Activated CD4-positive, alpha-beta T cell treated with anti-CD3 and anti-CD28 coated beads, Interleukin-2, amount 10 ng/mL, durations not matched to agents 7 days and 5 days (primary cell): ENCODE measurements around the gene HEPACAM. TPM values are rescaled to one million over a fixed set of nuclear protein-coding genes. Genes with fewer than 3 reads are reported as not detected.
"Not testable (repeated sequence)": the region's sequence is repeated elsewhere in the genome, so short reads cannot be mapped to it uniquely, and the experiment has no call there.

ENCODE experiments used
- CTCF ChIA-PET: fragments of 350-600 bp; sonication (Branson Sonifier 250); formaldehyde crosslinking; loops from one replicate; lab custom pipeline; 2021; ENCODE audit warnings: antibody characterized with exemption; lab: Charles Lee
- POLR2A ChIA-PET: fragments of 350-600 bp; sonication (Branson Sonifier 250); formaldehyde crosslinking; loops from one replicate; lab custom pipeline; 2021; ENCODE audit warnings: antibody characterized with exemption; lab: Charles Lee
- DNase-seq: peaks from one replicate; pipeline ENCODE4 v3.0.0-alpha.2; 2020
- H3K27ac Mint-ChIP-seq: one replicate; pipeline ENCODE4 v1.8.0; 2021; ENCODE audit warnings: mild to moderate bottlenecking, moderate library complexity, mixed read lengths
- H3K27me3 Mint-ChIP-seq: one replicate; pipeline ENCODE4 v1.8.0; 2021; ENCODE audit warnings: mixed read lengths
- H3K36me3 Mint-ChIP-seq: one replicate; pipeline ENCODE4 v1.8.0; 2021; ENCODE audit warnings: low read depth, mixed read lengths
- H3K4me1 Mint-ChIP-seq: one replicate; pipeline ENCODE4 v1.8.0; 2021; ENCODE audit warnings: mixed read lengths
- H3K4me3 Mint-ChIP-seq: one replicate; pipeline ENCODE4 v1.8.0; 2021; ENCODE audit warnings: mild to moderate bottlenecking, moderate library complexity, mixed read lengths
- H3K9me3 Mint-ChIP-seq: one replicate; pipeline ENCODE4 v1.8.0; 2021; ENCODE audit warnings: mixed read lengths
- total RNA-seq, 2 experiments: library from RNA; stranded (reverse); gene quantifications; one replicate each; pipeline ENCODE4 v1.2.3, GENCODE V29; 2021

Gene HEPACAM
- total RNA-seq = not detected

DNA sequence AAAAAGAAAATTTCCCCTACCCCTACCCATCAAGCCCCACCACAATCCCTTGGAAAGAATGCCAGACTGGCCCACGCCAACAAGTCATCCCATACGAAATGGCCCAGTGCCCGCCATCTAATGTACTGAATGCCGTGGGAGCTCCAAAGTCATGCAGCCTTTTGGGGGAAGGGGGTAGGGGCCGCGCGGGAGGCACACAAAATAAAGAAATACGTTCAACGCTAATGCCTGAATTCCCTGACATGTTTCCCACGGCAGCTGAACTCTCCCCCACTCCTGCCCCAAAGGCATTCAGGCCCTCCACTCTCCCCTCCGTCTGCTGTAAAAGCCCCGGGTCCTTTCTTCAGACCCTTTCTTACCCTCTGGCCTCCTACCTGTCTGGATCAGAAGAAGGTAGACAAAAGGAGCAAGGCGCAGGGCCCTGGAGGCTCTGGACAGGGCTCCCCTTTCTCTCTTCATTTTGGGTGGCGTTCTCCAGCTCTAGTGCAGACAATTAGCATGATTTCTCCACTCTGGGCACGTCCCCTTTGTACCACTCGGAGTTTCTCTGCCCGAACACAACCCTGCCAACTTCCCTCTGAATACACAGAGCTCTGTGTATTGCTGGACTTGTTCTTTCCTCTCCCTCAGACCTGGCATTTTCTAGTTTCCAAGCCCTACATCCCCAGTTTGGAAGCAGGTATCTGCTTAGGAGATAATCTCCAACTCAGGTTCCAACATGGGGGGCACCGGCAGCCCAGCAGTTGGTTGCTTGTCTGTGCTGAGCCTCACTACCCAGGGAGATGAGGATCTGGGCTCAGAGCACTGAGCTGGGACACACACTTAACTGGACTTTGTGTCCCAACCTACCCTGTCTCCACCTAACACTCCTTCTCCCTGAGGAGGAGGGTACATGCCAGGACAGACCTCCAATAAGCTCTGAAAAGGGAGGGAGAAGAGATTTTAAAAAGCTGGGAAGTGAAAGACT is at the start of gene HEPACAM:
HEPACAM (minus strand) TSS at position 500 of the 967 bp plus-strand sequence; CDS start at position 459, 41 bp downstream.
- Mint-ChIP-seq H3K4me1 (peaks cover 5% of the 10 kb centered on the region), H3K36me3 (no peaks in the 10 kb centered on the region), H3K9me3 (no peaks in the 10 kb centered on the region), H3K4me3 (no peak within 1 kb of the TSS), H3K27me3 (peaks cover 12% of the 10 kb centered on the region), H3K27ac (no peak within 1 kb of the TSS)
- no peak for DNase-seq
- POLR2A ChIA-PET = interaction anchor here (0.6 kb wide), 1 partner anchor 858 kb away, joined by 6 read pairs; no protein-coding TSS in a partner anchor
- CTCF ChIA-PET = interaction anchor here (1.8 to 2.4 kb wide), 2 partner anchors 8 to 18 kb away, joined by 4 to 6 read pairs; partner anchors contain the start of gene CCDC15

- ChIA-PET POLR2A (no interaction called here), CTCF (no interaction called here)
- H3K27ac Mint-ChIP-seq = no peak overlapping the region
- peaks cover 23% of the 10 kb centered on the region for H3K9me3 Mint-ChIP-seq
- no peaks in the 10 kb centered on the region for H3K4me1 Mint-ChIP-seq
- H3K36me3 Mint-ChIP-seq = peaks cover 66% of the 10 kb centered on the region
- no peak for DNase-seq
- H3K4me3 Mint-ChIP-seq = no peak overlapping the region
- H3K27me3 Mint-ChIP-seq = no peaks in the 10 kb centered on the region
These were observed 48.6 kb upstream of the HEPACAM start for GRCh38 chr11:124984512-124984854.

GRCh38 chr11:124983674-124984511 is 48.0 kb upstream of the HEPACAM start:
- Mint-ChIP-seq H3K4me1 (no peaks in the 10 kb centered on the region), H3K9me3 (peaks cover 29% of the 10 kb centered on the region), H3K4me3 (no peak overlapping the region), H3K36me3 (peaks cover 64% of the 10 kb centered on the region), H3K27ac (no peak overlapping the region), H3K27me3 (no peaks in the 10 kb centered on the region)
- ChIA-PET CTCF (no interaction called here), POLR2A (no interaction called here)
- DNase-seq = no peak

- no peak overlapping the region for H3K27ac Mint-ChIP-seq
- no peak for DNase-seq
- H3K9me3 Mint-ChIP-seq = peaks cover 34% of the 10 kb centered on the region
- ChIA-PET POLR2A (no interaction called here), CTCF (interaction anchor here (1.0 kb wide), 1 partner anchor 130 kb away, joined by 3 read pairs; no protein-coding TSS in a partner anchor)
- peaks cover 65% of the 10 kb centered on the region for H3K36me3 Mint-ChIP-seq
- no peaks in the 10 kb centered on the region for H3K4me1 Mint-ChIP-seq
- no peaks in the 10 kb centered on the region for H3K27me3 Mint-ChIP-seq
- H3K4me3 Mint-ChIP-seq = no peak overlapping the region
These were observed 46.2 kb upstream of the HEPACAM start for GRCh38 chr11:124982043-124982442.

- CTCF ChIA-PET = interaction anchor here (1.1 kb wide), 1 partner anchor 77 kb away, joined by 3 read pairs; no protein-coding TSS in a partner anchor
- H3K27ac Mint-ChIP-seq = no peak overlapping the region
- H3K4me3 Mint-ChIP-seq = no peak overlapping the region
- no peaks in the 10 kb centered on the region for H3K4me1 Mint-ChIP-seq
- POLR2A ChIA-PET = no interaction called here
- H3K9me3 Mint-ChIP-seq = peaks cover 34% of the 10 kb centered on the region
- no peaks in the 10 kb centered on the region for H3K27me3 Mint-ChIP-seq
- H3K36me3 Mint-ChIP-seq = peaks cover 53% of the 10 kb centered on the region
- DNase-seq = no peak
These were observed 42.5 kb upstream of the HEPACAM start for GRCh38 chr11:124978316-124978715.

GRCh38 chr11:124977006-124977405 is 41.2 kb upstream of the HEPACAM start:
- no peaks in the 10 kb centered on the region for H3K4me1 Mint-ChIP-seq
- DNase-seq = no peak
- no peak overlapping the region for H3K4me3 Mint-ChIP-seq
- H3K9me3 Mint-ChIP-seq = peaks cover 28% of the 10 kb centered on the region
- H3K27ac Mint-ChIP-seq = no peak overlapping the region
- CTCF ChIA-PET = no interaction called here
- POLR2A ChIA-PET = no interaction called here
- H3K36me3 Mint-ChIP-seq = peaks cover 39% of the 10 kb centered on the region
- no peaks in the 10 kb centered on the region for H3K27me3 Mint-ChIP-seq

- Mint-ChIP-seq H3K4me1 (no peaks in the 10 kb centered on the region), H3K4me3 (no peak overlapping the region), H3K27me3 (no peaks in the 10 kb centered on the region), H3K27ac (no peak overlapping the region), H3K36me3 (peaks cover 35% of the 10 kb centered on the region), H3K9me3 (peaks cover 26% of the 10 kb centered on the region)
- DNase-seq = no peak
- POLR2A ChIA-PET = no interaction called here
- CTCF ChIA-PET = no interaction called here
These were observed 40.7 kb upstream of the HEPACAM start for GRCh38 chr11:124976531-124976930.

DNA sequence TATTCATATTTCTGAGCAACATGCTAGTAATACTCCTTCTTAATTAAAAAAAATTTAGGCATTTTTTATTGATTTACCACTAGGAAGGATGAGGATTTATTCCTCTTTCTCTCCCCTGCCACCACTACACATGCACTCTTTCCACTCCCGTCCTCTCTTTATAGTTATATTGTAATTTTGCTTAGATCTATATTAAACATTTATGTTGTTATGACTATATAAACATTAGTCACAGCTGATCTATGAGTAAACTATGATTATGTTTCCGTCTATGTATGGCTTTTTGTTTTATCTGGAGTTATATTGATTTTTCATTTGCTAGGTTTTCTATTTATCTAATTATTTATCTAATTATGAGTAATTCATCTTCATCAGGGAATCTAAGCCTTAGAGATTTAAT is 36.0 kb upstream of the HEPACAM start:
- ChIA-PET POLR2A (no interaction called here), CTCF (no interaction called here)
- Mint-ChIP-seq H3K27me3 (no peaks in the 10 kb centered on the region), H3K27ac (no peak overlapping the region), H3K4me1 (no peaks in the 10 kb centered on the region), H3K36me3 (no peaks in the 10 kb centered on the region), H3K4me3 (no peak overlapping the region), H3K9me3 (no peaks in the 10 kb centered on the region)
- no peak for DNase-seq

GRCh38 chr11:124970925-124971324 is 35.1 kb upstream of the HEPACAM start:
- H3K36me3 Mint-ChIP-seq = no peaks in the 10 kb centered on the region
- no peak overlapping the region for H3K27ac Mint-ChIP-seq
- H3K4me3 Mint-ChIP-seq = no peak overlapping the region
- H3K4me1 Mint-ChIP-seq = no peaks in the 10 kb centered on the region
- H3K27me3 Mint-ChIP-seq = no peaks in the 10 kb centered on the region
- no peak for DNase-seq
- POLR2A ChIA-PET = no interaction called here
- no peaks in the 10 kb centered on the region for H3K9me3 Mint-ChIP-seq
- CTCF ChIA-PET = no interaction called here

DNA sequence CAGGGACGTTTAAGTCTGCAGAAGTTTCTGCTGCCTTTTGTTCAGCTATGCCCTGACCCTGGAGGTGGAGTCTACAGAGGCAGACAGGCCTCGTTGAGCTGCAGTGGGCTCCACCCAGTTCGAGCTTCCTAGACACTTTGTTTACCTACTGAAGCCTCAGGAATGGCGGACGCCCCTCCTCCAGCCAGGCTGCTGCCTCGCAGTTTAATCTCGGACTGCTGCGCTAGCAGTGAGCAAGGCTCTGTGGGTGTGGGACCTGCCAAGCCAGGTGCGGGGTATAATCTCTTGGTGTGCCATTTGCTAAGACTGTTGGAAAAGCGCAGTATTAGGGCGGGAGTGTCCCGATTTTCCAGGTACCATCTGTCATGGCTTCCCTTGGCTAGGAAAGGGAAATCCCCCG is 32.4 kb upstream of the HEPACAM start:
- DNase-seq, H3K4me3 Mint-ChIP-seq, H3K36me3 Mint-ChIP-seq, H3K27ac Mint-ChIP-seq, CTCF ChIA-PET, H3K27me3 Mint-ChIP-seq, H3K4me1 Mint-ChIP-seq, H3K9me3 Mint-ChIP-seq: not testable (repeated sequence)
- POLR2A ChIA-PET = interaction anchor here (0.7 kb wide), 1 partner anchor 189 kb away, joined by 3 read pairs; no protein-coding TSS in a partner anchor

- H3K36me3 Mint-ChIP-seq = peaks cover 9% of the 10 kb centered on the region
- no peaks in the 10 kb centered on the region for H3K9me3 Mint-ChIP-seq
- ChIA-PET CTCF (interaction anchor here (1.7 kb wide), 1 partner anchor 180 kb away, joined by 7 read pairs; no protein-coding TSS in a partner anchor), POLR2A (no interaction called here)
- no peak overlapping the region for H3K27ac Mint-ChIP-seq
- H3K4me3 Mint-ChIP-seq = no peak overlapping the region
- H3K27me3 Mint-ChIP-seq = no peaks in the 10 kb centered on the region
- DNase-seq = peak; percentile 60
- H3K4me1 Mint-ChIP-seq = peaks cover 3% of the 10 kb centered on the region
These were observed 26.2 kb upstream of the HEPACAM start for GRCh38 chr11:124961972-124962609.

DNA sequence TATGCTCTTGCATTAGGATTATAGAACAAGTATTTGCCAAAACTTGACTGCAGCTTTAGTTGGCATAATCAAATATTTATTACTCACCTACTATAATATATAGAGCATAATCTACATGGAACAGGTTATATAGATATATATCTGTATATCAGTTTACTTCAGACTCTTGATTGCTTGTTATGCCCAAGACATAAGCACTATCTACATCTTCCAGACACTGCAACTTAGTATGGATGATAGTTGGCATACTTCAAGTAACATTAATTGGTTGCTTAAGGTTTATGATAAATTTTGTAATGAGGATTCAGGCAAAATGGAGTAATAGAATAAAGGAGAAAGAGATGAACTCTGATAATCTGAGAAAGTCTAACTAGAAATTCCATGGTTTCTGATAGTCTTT is 19.2 kb upstream of the HEPACAM start:
- H3K27ac Mint-ChIP-seq = no peak overlapping the region
- H3K36me3 Mint-ChIP-seq = peaks cover 13% of the 10 kb centered on the region
- no peaks in the 10 kb centered on the region for H3K9me3 Mint-ChIP-seq
- no peaks in the 10 kb centered on the region for H3K27me3 Mint-ChIP-seq
- POLR2A ChIA-PET = no interaction called here
- CTCF ChIA-PET = interaction anchor here (1.4 to 1.5 kb wide), 2 partner anchors 79 to 171 kb away, joined by 4 to 5 read pairs; no protein-coding TSS in a partner anchor
- H3K4me1 Mint-ChIP-seq = peaks cover 15% of the 10 kb centered on the region
- DNase-seq = no peak
- no peak overlapping the region for H3K4me3 Mint-ChIP-seq
